SK-N-SH treated with all-trans-retinoic acid at 6 μM for 48 hours (cell line): Measurements from ENCODE around the gene EXD3.

Experiments used
- ATAC-seq: fragments of 200-7000 bp; cut with Tn5 transposase; 3 replicates; pipeline ENCODE4 v1.9.1; 2020; ENCODE audit warnings: mild to moderate bottlenecking, moderate library complexity
- BACH2 ChIP-seq: fragments of 250-450 bp; sonication (Bioruptor Pico); IDR thresholded peaks from 2 replicates; pipeline ENCODE4 v1.9.0; 2021; ENCODE audit warnings: mild to moderate bottlenecking, borderline replicate concordance
- CSDC2 ChIP-seq: fragments of 250-450 bp; sonication (Bioruptor Pico); IDR thresholded peaks from 2 replicates; pipeline ENCODE4 v1.5.0; 2020; ENCODE audit warnings: mild to moderate bottlenecking, moderate library complexity
- ESRRG ChIP-seq: fragments of 250-450 bp; sonication (Bioruptor Pico); IDR thresholded peaks from 2 replicates; pipeline ENCODE4 v1.6.1; 2021; ENCODE audit warnings: mild to moderate bottlenecking
- GLIS3 ChIP-seq: fragments of 250-450 bp; sonication (Bioruptor Pico); IDR thresholded peaks from 2 replicates; pipeline ENCODE4 v1.5.0; 2020; ENCODE audit warnings: mild to moderate bottlenecking, moderate library complexity
- ISL1 ChIP-seq: fragments of 250-450 bp; sonication (Bioruptor Pico); IDR thresholded peaks from 2 replicates; pipeline ENCODE4 v2.1.2; 2022; ENCODE audit warnings: mild to moderate bottlenecking, moderate library complexity
- OSR1 ChIP-seq: fragments of 250-450 bp; sonication (Bioruptor Pico); IDR thresholded peaks from 2 replicates; pipeline ENCODE4 v1.8.0; 2022; ENCODE audit warnings: moderate library complexity, mild to moderate bottlenecking, inconsistent platforms
- PPARA ChIP-seq: fragments of 250-450 bp; sonication (Bioruptor Pico); IDR thresholded peaks from 2 replicates; pipeline ENCODE4 v1.5.0; 2020; ENCODE audit warnings: mild to moderate bottlenecking, borderline replicate concordance
- RARB ChIP-seq: fragments of 250-450 bp; sonication (Bioruptor Pico); IDR thresholded peaks from 2 replicates; pipeline ENCODE4 v1.8.0; 2021; ENCODE audit warnings: mild to moderate bottlenecking, moderate library complexity
- TCF4 ChIP-seq: fragments of 250-450 bp; sonication (Bioruptor Pico); IDR thresholded peaks from 2 replicates; pipeline ENCODE4 v1.8.0; 2021; ENCODE audit warnings: mild to moderate bottlenecking, moderate library complexity, borderline replicate concordance
- ZC3H10 ChIP-seq: fragments of 250-450 bp; sonication (Bioruptor Pico); IDR thresholded peaks from 2 replicates; pipeline ENCODE4 v1.5.1; 2021; ENCODE audit warnings: mild to moderate bottlenecking, moderate library complexity
- ZFP3 ChIP-seq: fragments of 250-450 bp; sonication (Bioruptor Pico); IDR thresholded peaks from 2 replicates; pipeline ENCODE4 v1.5.0; 2020; ENCODE audit warnings: mild to moderate bottlenecking, moderate library complexity
- ZNF565 ChIP-seq: fragments of 450-650 bp; formaldehyde crosslinking; conservative IDR thresholded peaks from 2 replicates; pipeline ENCODE4 v1.5.0; 2020; ENCODE audit warnings: low read depth, mild to moderate bottlenecking, moderate library complexity
- ZNF70 ChIP-seq: fragments of 450-650 bp; formaldehyde crosslinking; IDR thresholded peaks from 2 replicates; pipeline ENCODE4 v1.5.0; 2020; ENCODE audit warnings: mild to moderate bottlenecking, moderate library complexity
- ZNF8 ChIP-seq: fragments of 450-650 bp; formaldehyde crosslinking; IDR thresholded peaks from 2 replicates; pipeline ENCODE4 v1.5.0; 2020; ENCODE audit warnings: mild to moderate bottlenecking, moderate library complexity
- TF ChIP-seq, protein P1 (sequence below): fragments of 250-450 bp; sonication (Bioruptor Pico); IDR thresholded peaks from 2 replicates; pipeline ENCODE4 v1.8.0; 2020; ENCODE audit warnings: mild to moderate bottlenecking, moderate library complexity, borderline replicate concordance
- TF ChIP-seq, protein P2 (sequence below): fragments of 250-450 bp; sonication (Bioruptor Pico); IDR thresholded peaks from 2 replicates; pipeline ENCODE4 v1.5.0; 2020; ENCODE audit warnings: mild to moderate bottlenecking, moderate library complexity
- TF ChIP-seq, protein P3 (sequence below): fragments of 250-450 bp; sonication (Bioruptor Pico); IDR thresholded peaks from 2 replicates; pipeline ENCODE4 v1.5.1; 2021; ENCODE audit warnings: mild to moderate bottlenecking, moderate library complexity
- TF ChIP-seq, protein P4 (sequence below): fragments of 250-450 bp; sonication (Bioruptor Pico); IDR thresholded peaks from 2 replicates; pipeline ENCODE4 v1.8.0; 2021; ENCODE audit warnings: low read depth, mild to moderate bottlenecking, moderate library complexity, borderline replicate concordance

EXD3 gene

DNA sequence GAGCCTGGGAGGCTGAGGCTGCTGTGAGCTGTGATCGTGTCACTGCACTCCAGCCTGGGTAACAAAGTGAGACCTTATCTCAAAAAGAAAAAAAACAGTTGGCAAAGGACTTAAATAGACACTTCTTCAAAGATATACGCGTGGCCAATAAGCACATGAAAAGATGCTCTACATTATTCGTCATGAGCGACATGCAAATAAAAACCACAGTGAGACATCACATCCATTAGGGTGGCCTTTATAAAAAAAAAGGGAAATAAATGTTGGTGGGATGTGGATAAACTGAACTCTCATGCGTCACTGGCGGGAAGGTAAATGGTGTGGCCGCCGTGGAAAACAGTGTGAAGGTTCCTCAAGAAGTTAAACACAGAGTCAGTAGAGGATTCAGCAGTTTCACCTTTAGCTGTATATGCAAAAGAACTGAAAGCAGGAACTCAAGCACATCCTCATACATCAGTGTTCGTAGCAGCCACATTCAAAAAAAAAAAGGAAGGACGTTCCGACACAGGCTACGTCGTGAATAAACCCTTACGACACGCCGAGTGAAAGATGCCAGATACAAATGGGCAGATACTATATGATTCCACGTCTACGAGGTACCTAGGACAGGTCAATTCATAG, 96.4 kb downstream of the EXD3 start (continued):
- TF ChIP-seq, protein P1, sequence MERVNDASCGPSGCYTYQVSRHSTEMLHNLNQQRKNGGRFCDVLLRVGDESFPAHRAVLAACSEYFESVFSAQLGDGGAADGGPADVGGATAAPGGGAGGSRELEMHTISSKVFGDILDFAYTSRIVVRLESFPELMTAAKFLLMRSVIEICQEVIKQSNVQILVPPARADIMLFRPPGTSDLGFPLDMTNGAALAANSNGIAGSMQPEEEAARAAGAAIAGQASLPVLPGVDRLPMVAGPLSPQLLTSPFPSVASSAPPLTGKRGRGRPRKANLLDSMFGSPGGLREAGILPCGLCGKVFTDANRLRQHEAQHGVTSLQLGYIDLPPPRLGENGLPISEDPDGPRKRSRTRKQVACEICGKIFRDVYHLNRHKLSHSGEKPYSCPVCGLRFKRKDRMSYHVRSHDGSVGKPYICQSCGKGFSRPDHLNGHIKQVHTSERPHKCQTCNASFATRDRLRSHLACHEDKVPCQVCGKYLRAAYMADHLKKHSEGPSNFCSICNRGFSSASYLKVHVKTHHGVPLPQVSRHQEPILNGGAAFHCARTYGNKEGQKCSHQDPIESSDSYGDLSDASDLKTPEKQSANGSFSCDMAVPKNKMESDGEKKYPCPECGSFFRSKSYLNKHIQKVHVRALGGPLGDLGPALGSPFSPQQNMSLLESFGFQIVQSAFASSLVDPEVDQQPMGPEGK (CRISPR knock-in tag): no peak

DNA sequence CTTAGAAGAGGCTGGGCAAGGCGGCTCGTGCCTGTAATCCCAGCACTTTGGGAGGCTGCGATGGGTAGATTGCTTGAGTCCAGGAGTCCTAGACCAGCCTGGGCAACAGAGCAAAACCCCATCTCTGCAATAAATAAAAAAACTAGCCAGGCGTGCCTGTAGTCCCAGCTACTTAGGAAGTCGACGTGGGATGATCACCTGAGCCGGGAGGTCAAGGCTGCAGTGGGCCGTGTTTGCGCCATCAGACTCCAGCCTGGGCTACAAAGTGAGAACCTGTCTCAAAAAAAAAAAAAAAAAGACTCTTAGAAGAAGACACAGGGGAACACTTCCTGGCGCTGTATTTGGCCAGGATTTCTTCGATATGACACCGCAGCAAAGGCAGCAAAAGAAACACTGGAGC, 97.2 kb downstream of the EXD3 start:
- ATAC-seq: no peak

DNA sequence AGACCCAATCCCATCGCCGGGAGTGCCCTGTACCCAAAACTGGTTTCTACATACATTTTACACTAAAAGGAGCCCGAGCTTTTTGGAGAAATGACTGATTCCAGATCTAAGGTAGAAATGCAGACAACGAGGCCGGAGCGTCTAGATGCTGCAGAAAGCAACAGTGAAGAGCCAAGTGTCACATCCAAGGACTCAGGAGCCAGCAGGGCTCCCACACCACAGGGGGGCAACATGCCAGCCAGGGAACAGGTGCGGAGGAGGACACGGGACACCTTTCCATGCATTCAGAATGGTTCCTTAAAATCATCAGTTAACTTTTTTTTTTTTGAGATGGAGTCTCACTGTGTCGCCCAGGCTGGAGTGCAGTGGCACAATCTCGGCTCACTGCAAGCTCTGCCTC, 97.8 kb downstream of the EXD3 start:
- TF ChIP-seq PPARA (CRISPR knock-in tag) (no peak), ESRRG (CRISPR knock-in tag) (no peak), ZNF70 (CRISPR knock-in tag) (no peak), CSDC2 (CRISPR knock-in tag) (no peak), ISL1 (no peak), BACH2 (CRISPR knock-in tag) (no peak), ZFP3 (CRISPR knock-in tag) (no peak), ZNF565 (CRISPR knock-in tag) (no peak), ZNF8 (CRISPR knock-in tag) (no peak), RARB (CRISPR knock-in tag) (no peak), OSR1 (CRISPR knock-in tag) (no peak), ZC3H10 (no peak), GLIS3 (CRISPR knock-in tag) (no peak)
- TF ChIP-seq, protein P2, sequence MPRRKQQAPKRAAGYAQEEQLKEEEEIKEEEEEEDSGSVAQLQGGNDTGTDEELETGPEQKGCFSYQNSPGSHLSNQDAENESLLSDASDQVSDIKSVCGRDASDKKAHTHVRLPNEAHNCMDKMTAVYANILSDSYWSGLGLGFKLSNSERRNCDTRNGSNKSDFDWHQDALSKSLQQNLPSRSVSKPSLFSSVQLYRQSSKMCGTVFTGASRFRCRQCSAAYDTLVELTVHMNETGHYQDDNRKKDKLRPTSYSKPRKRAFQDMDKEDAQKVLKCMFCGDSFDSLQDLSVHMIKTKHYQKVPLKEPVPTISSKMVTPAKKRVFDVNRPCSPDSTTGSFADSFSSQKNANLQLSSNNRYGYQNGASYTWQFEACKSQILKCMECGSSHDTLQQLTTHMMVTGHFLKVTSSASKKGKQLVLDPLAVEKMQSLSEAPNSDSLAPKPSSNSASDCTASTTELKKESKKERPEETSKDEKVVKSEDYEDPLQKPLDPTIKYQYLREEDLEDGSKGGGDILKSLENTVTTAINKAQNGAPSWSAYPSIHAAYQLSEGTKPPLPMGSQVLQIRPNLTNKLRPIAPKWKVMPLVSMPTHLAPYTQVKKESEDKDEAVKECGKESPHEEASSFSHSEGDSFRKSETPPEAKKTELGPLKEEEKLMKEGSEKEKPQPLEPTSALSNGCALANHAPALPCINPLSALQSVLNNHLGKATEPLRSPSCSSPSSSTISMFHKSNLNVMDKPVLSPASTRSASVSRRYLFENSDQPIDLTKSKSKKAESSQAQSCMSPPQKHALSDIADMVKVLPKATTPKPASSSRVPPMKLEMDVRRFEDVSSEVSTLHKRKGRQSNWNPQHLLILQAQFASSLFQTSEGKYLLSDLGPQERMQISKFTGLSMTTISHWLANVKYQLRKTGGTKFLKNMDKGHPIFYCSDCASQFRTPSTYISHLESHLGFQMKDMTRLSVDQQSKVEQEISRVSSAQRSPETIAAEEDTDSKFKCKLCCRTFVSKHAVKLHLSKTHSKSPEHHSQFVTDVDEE (CRISPR knock-in tag): no peak
- TF ChIP-seq, protein P3, sequence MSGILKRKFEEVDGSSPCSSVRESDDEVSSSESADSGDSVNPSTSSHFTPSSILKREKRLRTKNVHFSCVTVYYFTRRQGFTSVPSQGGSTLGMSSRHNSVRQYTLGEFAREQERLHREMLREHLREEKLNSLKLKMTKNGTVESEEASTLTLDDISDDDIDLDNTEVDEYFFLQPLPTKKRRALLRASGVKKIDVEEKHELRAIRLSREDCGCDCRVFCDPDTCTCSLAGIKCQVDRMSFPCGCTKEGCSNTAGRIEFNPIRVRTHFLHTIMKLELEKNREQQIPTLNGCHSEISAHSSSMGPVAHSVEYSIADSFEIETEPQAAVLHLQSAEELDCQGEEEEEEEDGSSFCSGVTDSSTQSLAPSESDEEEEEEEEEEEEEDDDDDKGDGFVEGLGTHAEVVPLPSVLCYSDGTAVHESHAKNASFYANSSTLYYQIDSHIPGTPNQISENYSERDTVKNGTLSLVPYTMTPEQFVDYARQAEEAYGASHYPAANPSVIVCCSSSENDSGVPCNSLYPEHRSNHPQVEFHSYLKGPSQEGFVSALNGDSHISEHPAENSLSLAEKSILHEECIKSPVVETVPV: no peak
- TF ChIP-seq, protein P1 (CRISPR knock-in tag): no peak
- TF ChIP-seq, protein P4, sequence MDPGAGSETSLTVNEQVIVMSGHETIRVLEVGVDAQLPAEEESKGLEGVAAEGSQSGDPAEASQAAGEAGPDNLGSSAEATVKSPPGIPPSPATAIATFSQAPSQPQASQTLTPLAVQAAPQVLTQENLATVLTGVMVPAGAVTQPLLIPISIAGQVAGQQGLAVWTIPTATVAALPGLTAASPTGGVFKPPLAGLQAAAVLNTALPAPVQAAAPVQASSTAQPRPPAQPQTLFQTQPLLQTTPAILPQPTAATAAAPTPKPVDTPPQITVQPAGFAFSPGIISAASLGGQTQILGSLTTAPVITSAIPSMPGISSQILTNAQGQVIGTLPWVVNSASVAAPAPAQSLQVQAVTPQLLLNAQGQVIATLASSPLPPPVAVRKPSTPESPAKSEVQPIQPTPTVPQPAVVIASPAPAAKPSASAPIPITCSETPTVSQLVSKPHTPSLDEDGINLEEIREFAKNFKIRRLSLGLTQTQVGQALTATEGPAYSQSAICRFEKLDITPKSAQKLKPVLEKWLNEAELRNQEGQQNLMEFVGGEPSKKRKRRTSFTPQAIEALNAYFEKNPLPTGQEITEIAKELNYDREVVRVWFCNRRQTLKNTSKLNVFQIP (CRISPR knock-in tag): no peak
- no peak for ATAC-seq

More for the DNA sequence above, 97.2 kb downstream of the EXD3 start:
- TF ChIP-seq ESRRG (CRISPR knock-in tag) (no peak), GLIS3 (CRISPR knock-in tag) (no peak), TCF4 (no peak)
- TF ChIP-seq, protein P4 (CRISPR knock-in tag): no peak
